Neuronal stem cell (in vitro differentiated cells): ENCODE results near the gene RASA3.

Experiments used
- DNase-seq: peaks from one replicate; pipeline ENCODE4 v3.0.0-alpha.2; 2013; ENCODE audit warnings: low spot score
- H2AFZ ChIP-seq: one replicate; pipeline ENCODE4 v1.6.1; 2013; ENCODE audit warnings: mild to moderate bottlenecking, low read length, inconsistent platforms
- H2AK5ac ChIP-seq: 2 replicates; pipeline ENCODE4 v1.6.1; 2013; ENCODE audit warnings: low read depth, mild to moderate bottlenecking, inconsistent platforms, low read length, moderate library complexity, mixed read lengths
- H2BK120ac ChIP-seq: 2 replicates; pipeline ENCODE4 v1.6.1; 2013; ENCODE audit warnings: low read depth, mild to moderate bottlenecking, inconsistent platforms, low read length, moderate library complexity, mixed read lengths
- H2BK12ac ChIP-seq: one replicate; pipeline ENCODE4 v1.6.1; 2013; ENCODE audit warnings: low read length, inconsistent platforms
- H2BK15ac ChIP-seq: 2 replicates; pipeline ENCODE4 v1.6.1; 2013; ENCODE audit warnings: mild to moderate bottlenecking, low read length, inconsistent platforms, mixed read lengths
- H2BK5ac ChIP-seq: one replicate; pipeline ENCODE4 v1.6.1; 2013; ENCODE audit warnings: inconsistent platforms, mild to moderate bottlenecking, low read length, moderate library complexity
- H3K14ac ChIP-seq: one replicate; pipeline ENCODE4 v1.6.1; 2013; ENCODE audit warnings: low read length, inconsistent platforms
- H3K18ac ChIP-seq: 2 replicates; pipeline ENCODE4 v1.6.1; 2013; ENCODE audit warnings: low read length, inconsistent platforms
- H3K23ac ChIP-seq: 2 replicates; pipeline ENCODE4 v1.6.1; 2013; ENCODE audit warnings: low read depth, mild to moderate bottlenecking, mixed read lengths, low read length, inconsistent platforms; ENCODE audit not compliant: poor library complexity
- H3K27ac ChIP-seq: replicated peaks from 3 replicates; pipeline ENCODE4 v1.5.1; 2013; ENCODE audit warnings: low read length, inconsistent platforms
- H3K27me3 ChIP-seq, 3 experiments: 2 replicates each; pipeline ENCODE4 v1.6.1; 2013; ENCODE audit warnings: low read length in 3 of 3, mild to moderate bottlenecking in 2 of 3, inconsistent platforms in 1 of 3, low read depth in 1 of 3, mixed read lengths in 1 of 3, moderate library complexity in 1 of 3; ENCODE audit not compliant: control insufficient read depth in 3 of 3, insufficient read depth in 3 of 3
- H3K36me3 ChIP-seq, 2 donors: replicated peaks in 1 of 2; 2 replicates each; pipeline ENCODE4 v1.6.1; 2013; ENCODE audit warnings: low read length in 2 of 2; ENCODE audit not compliant: control insufficient read depth in 2 of 2, insufficient read depth in 2 of 2
- H3K4ac ChIP-seq: 2 replicates; pipeline ENCODE4 v1.6.1; 2013; ENCODE audit warnings: inconsistent platforms, mild to moderate bottlenecking, low read length, moderate library complexity
- H3K4me1 ChIP-seq, 2 donors: 1 replicate in 1 of 2; 2 replicates in 1 of 2; pipeline ENCODE4 v1.6.1; 2013; ENCODE audit warnings: low read length in 2 of 2, low read depth in 1 of 2; ENCODE audit not compliant: control insufficient read depth in 2 of 2, insufficient read depth in 1 of 2
- H3K4me2 ChIP-seq: one replicate; pipeline ENCODE4 v1.6.1; 2013; ENCODE audit warnings: mild to moderate bottlenecking, low read length, inconsistent platforms; ENCODE audit not compliant: insufficient read depth, poor library complexity, severe bottlenecking
- H3K4me3 ChIP-seq, 2 donors: 2 replicates each; pipeline ENCODE4 v1.5.1; 2013; ENCODE audit warnings: low read length in 2 of 2, mild to moderate bottlenecking in 2 of 2, inconsistent platforms in 1 of 2, moderate library complexity in 1 of 2
- H3K79me1 ChIP-seq: one replicate; pipeline ENCODE4 v1.6.1; 2013; ENCODE audit warnings: low read depth, mild to moderate bottlenecking, inconsistent platforms, low read length, moderate library complexity
- H3K9ac ChIP-seq: one replicate; pipeline ENCODE4 v1.6.1; 2013; ENCODE audit warnings: mild to moderate bottlenecking, low read depth, low read length, inconsistent platforms; ENCODE audit not compliant: poor library complexity
- H3K9me3 ChIP-seq, 2 donors: replicated peaks in 1 of 2; 2 replicates each; pipeline versions ENCODE3 to v1.6.1; 2013; ENCODE audit warnings: low read length in 2 of 2, mild to moderate bottlenecking in 2 of 2, inconsistent platforms in 1 of 2, low read depth in 1 of 2, mixed read lengths in 1 of 2, moderate library complexity in 1 of 2; ENCODE audit not compliant: control insufficient read depth in 2 of 2, insufficient read depth in 1 of 2
- H4K8ac ChIP-seq: one replicate; pipeline ENCODE4 v1.6.1; 2013; ENCODE audit warnings: low read depth, mild to moderate bottlenecking, inconsistent platforms, low read length, moderate library complexity
- H4K91ac ChIP-seq: one replicate; pipeline ENCODE4 v1.6.1; 2013; ENCODE audit warnings: low read length, low read depth, mild to moderate bottlenecking, inconsistent platforms; ENCODE audit not compliant: poor library complexity
- WGBS, 2 donors: extraction: QIAGEN DNeasy Blood & Tissue Kit; methylation state at CpG; one replicate each; pipeline ENCODE4 v1.1.7; 2013; ENCODE audit warnings: missing lambda C conversion rate in 2 of 2, mixed read lengths in 1 of 2; ENCODE audit not compliant: insufficient read length in 2 of 2, insufficient replicate concordance in 1 of 2; ENCODE audit errors: extremely low coverage in 2 of 2; 5-methylcytosine and 5-hydroxymethylcytosine counted together

Gene RASA3

GRCh38 chr13:113998781-113999617, 133.4 kb downstream of the RASA3 start:
- H4K8ac ChIP-seq, result no peak overlapping the region
- H2BK120ac ChIP-seq, result no peak overlapping the region
- H2AFZ ChIP-seq, result no peak overlapping the region
- peaks cover 0 to 2% of the 10 kb centered on the region in 2 donors for H3K4me1 ChIP-seq
- no CpG with 5 or more reads among the region's 42 CpGs for WGBS, 2 donors
- no peak overlapping the region for H2BK5ac ChIP-seq
- no peak overlapping the region for H3K4ac ChIP-seq
- peaks cover 1% of the 10 kb centered on the region for H3K79me1 ChIP-seq
- no peak for DNase-seq
- H2BK15ac ChIP-seq, result no peak overlapping the region
- no peak overlapping the region for H3K4me3 ChIP-seq
- H3K4me2 ChIP-seq, result no peak overlapping the region
- no peaks in the 10 kb centered on the region for H3K27me3 ChIP-seq
- no peak overlapping the region for H3K18ac ChIP-seq
- no peak overlapping the region for H3K27ac ChIP-seq
- H3K9ac ChIP-seq, result no peak overlapping the region
- peaks cover 6 to 63% of the 10 kb centered on the region in 2 donors for H3K36me3 ChIP-seq
- H3K14ac ChIP-seq, result no peak overlapping the region
- H4K91ac ChIP-seq, result no peak overlapping the region
- no peak overlapping the region for H3K23ac ChIP-seq
- no peaks in the 10 kb centered on the region for H3K9me3 ChIP-seq
- H2AK5ac ChIP-seq, result no peak overlapping the region
- no peak overlapping the region for H2BK12ac ChIP-seq

- DNase-seq, result no peak
- H3K18ac ChIP-seq, result peak overlapping the region; percentile 36
- H3K27me3 ChIP-seq, result no peaks in the 10 kb centered on the region
- H3K9me3 ChIP-seq, result no peaks in the 10 kb centered on the region
- H3K4me1 ChIP-seq, result peaks cover 0 to 2% of the 10 kb centered on the region in 2 donors
- no peak overlapping the region for H2BK15ac ChIP-seq
- H3K14ac ChIP-seq, result no peak overlapping the region
- H3K27ac ChIP-seq, result no peak overlapping the region
- peak overlapping the region; percentile 36 for H3K9ac ChIP-seq
- H2AK5ac ChIP-seq, result no peak overlapping the region
- peaks cover 1% of the 10 kb centered on the region for H3K79me1 ChIP-seq
- no peak overlapping the region for H2AFZ ChIP-seq
- peaks cover 6 to 62% of the 10 kb centered on the region in 2 donors for H3K36me3 ChIP-seq
- H4K8ac ChIP-seq, result no peak overlapping the region
- H2BK120ac ChIP-seq, result no peak overlapping the region
- H2BK5ac ChIP-seq, result no peak overlapping the region
- H3K23ac ChIP-seq, result no peak overlapping the region
- no peak overlapping the region for H3K4ac ChIP-seq
- no peak overlapping the region for H3K4me2 ChIP-seq
- peak overlapping the region in 1 of 2 donors; percentile 24 for H3K4me3 ChIP-seq
- WGBS, 2 donors, result no CpG with 5 or more reads among the region's 29 CpGs
- no peak overlapping the region for H4K91ac ChIP-seq
- H2BK12ac ChIP-seq, result no peak overlapping the region
These were observed 134.3 kb downstream of the RASA3 start for GRCh38 chr13:113997845-113998751.

DNA sequence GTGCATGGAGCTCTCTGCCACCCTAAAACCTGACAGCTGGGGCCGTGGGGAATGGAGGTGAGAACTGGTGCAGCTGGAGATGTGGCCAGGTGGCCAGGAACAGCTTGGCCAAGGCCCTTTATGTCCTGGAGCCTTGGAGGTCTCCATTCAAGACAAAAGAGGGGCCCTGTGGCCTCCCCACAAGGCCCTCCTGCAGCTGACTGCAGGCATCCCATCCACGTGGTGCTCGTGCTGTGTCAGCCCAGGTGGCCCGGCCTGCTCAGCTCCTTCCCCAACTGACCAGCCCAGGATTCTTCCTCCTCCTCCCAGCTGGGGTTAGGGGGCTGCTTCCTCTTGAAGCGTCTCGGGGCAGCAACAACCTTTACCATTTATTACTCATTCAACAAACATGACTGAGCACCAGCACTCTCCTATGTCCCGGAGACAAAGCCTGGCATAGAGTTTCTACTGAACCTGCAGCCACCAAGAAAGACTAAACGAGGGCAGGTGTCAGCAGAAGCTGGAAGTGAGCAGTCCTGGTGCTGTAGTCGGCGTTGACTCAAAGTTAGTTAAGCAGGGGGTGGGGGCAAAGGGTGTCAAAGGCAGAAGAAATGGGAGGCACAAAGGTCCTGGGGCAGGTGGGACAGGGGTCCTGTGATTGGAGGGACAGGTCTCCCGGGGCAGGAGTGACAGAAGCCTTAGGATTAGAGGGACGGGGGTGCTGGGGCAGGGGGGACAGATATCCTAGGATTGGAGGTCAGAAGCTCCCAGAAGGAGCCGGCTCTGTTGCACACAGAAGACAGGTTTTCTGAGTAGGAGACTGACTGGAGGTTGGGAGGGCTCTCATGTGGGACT, 135.3 kb downstream of the RASA3 start:
- Histone ChIP-seq H3K36me3 (peaks cover 6 to 62% of the 10 kb centered on the region in 2 donors), H2AFZ (no peak overlapping the region), H3K27ac (no peak overlapping the region)

More for the DNA sequence above, 135.3 kb downstream of the RASA3 start:
- H3K23ac ChIP-seq, result peak overlapping the region; percentile 43
- H2BK15ac ChIP-seq, result no peak overlapping the region
- no peak overlapping the region for H4K8ac ChIP-seq
- no peak overlapping the region for H3K14ac ChIP-seq
- no peak overlapping the region for H4K91ac ChIP-seq
- peaks cover 1% of the 10 kb centered on the region for H3K79me1 ChIP-seq
- H3K9me3 ChIP-seq, result peaks cover 0 to 2% of the 10 kb centered on the region in 2 donors
- no peak for DNase-seq
- H2AK5ac ChIP-seq, result peak overlapping the region; percentile 14
- H3K9ac ChIP-seq, result peak overlapping the region; percentile 60
- H3K4me3 ChIP-seq, result no peak overlapping the region
- H3K18ac ChIP-seq, result peak overlapping the region; percentile 7
- no peak overlapping the region for H3K4ac ChIP-seq
- no peaks in the 10 kb centered on the region for H3K27me3 ChIP-seq
- H2BK120ac ChIP-seq, result no peak overlapping the region
- no CpG with 5 or more reads among the region's 13 CpGs for WGBS, 2 donors
- H2BK5ac ChIP-seq, result no peak overlapping the region
- peak overlapping the region; percentile 73 for H2BK12ac ChIP-seq
- no peak overlapping the region for H3K4me2 ChIP-seq
- H3K4me1 ChIP-seq, result peaks cover 0 to under 1% of the 10 kb centered on the region in 2 donors
